Right ventricle myocardium inferior (tissue), 1 donor: ENCODE data around the gene NPAS1. TPM values are rescaled to one million over a fixed set of nuclear protein-coding genes. Genes with fewer than 3 reads are reported as not detected.
A peak's percentile ranks its signal among the peaks of the same experiment; 100 is the strongest.
"Not testable (repeated sequence)": the region's sequence is repeated elsewhere in the genome, so short reads cannot be mapped to it uniquely, and the experiment has no call there.

Experiments
- ATAC-seq: fragments of 200-7000 bp; cut with Tn5 transposase; one replicate; pipeline ENCODE4 v1.9.1; 2020; ENCODE audit warnings: mild to moderate bottlenecking, moderate library complexity
- DNase-seq: peaks from one replicate; pipeline ENCODE4 v3.0.0; 2021; ENCODE audit errors: missing footprints
- intact Hi-C: fragments of 100-400 bp; cut with DNase I; formaldehyde crosslinking; loops from one replicate; pipeline ENCODE4 v1.11.0; 2022
- total RNA-seq: library from RNA; stranded (reverse); fragmentation: NEBNext Ultra II Directional; extraction: Animal tissue kit (Norgen Biotek cat#: 25700); gene quantifications from one replicate; pipeline ENCODE4 v1.2.1, GENCODE V29; 2021
- donor health status: DM: no; HTN: yes; CAD: no; lungs with severe emphysema.

Gene NPAS1
- total RNA-seq, 1 donor from 2014 or later, result not detected

- no peak for DNase-seq
- no peak for ATAC-seq
- intact Hi-C loops, result no loop called here
Observed at GRCh38 chr19:47068246-47068645, 48.6 kb downstream of the NPAS1 start.

GRCh38 chr19:47068876-47069406 lies 49.3 kb downstream of the NPAS1 start:
- DNase-seq (no peak), ATAC-seq (no peak)
- intact Hi-C loops, result no loop called here

- intact Hi-C loops, result no loop called here
- DNase-seq (no peak), ATAC-seq (no peak)
Observed at GRCh38 chr19:47069795-47070194, 50.2 kb downstream of the NPAS1 start.

- no peak for ATAC-seq
- intact Hi-C loops, result no loop called here
- DNase-seq, result no peak
Observed at GRCh38 chr19:47070756-47071155, 51.1 kb downstream of the NPAS1 start.

- no peak for DNase-seq
- intact Hi-C loops, result no loop called here
- no peak for ATAC-seq
Observed at GRCh38 chr19:47071731-47072130, 52.1 kb downstream of the NPAS1 start.

GRCh38 chr19:47072323-47072722 lies 52.7 kb downstream of the NPAS1 start:
- ATAC-seq (no peak), DNase-seq (no peak)
- intact Hi-C loops, result no loop called here

GRCh38 chr19:47073574-47073973 lies 53.9 kb downstream of the NPAS1 start:
- intact Hi-C loops, result no loop called here
- DNase-seq, result no peak

GRCh38 chr19:47074621-47075020 lies 55.0 kb downstream of the NPAS1 start:
- ATAC-seq (no peak), DNase-seq (no peak)
- intact Hi-C loops, result loop anchor here (5.0 kb wide), 1 partner anchor 38 kb away; the partner anchor contains the start of gene ZC3H4

More at GRCh38 chr19:47073574-47073973, 53.9 kb downstream of the NPAS1 start:
- ATAC-seq, result no peak

- DNase-seq, result peak; percentile 85
- no peak for ATAC-seq
- intact Hi-C loops, result loop anchor here (5.0 kb wide), 1 partner anchor 37 kb away; the partner anchor contains the start of gene ZC3H4
Observed at GRCh38 chr19:47075179-47075810, 55.7 kb downstream of the NPAS1 start.

GRCh38 chr19:47075941-47076340 lies 56.3 kb downstream of the NPAS1 start:
- ATAC-seq, result peak; percentile 24
- intact Hi-C loops, result loop anchor here (5.0 kb wide), 1 partner anchor 36 kb away; the partner anchor contains the start of gene ZC3H4

GRCh38 chr19:47078351-47078750 lies 58.7 kb downstream of the NPAS1 start:
- intact Hi-C loops, result loop anchor here (5.0 kb wide), 1 partner anchor 34 kb away; the partner anchor contains the start of gene ZC3H4
- DNase-seq, ATAC-seq: not testable (repeated sequence)

More at GRCh38 chr19:47075941-47076340, 56.3 kb downstream of the NPAS1 start:
- DNase-seq, result no peak

- intact Hi-C loops, result no loop called here
Observed at GRCh38 chr19:47081095-47081494, 61.5 kb downstream of the NPAS1 start.

GRCh38 chr19:47082493-47082892 lies 62.9 kb downstream of the NPAS1 start:
- no peak for DNase-seq
- intact Hi-C loops, result no loop called here

More at GRCh38 chr19:47081095-47081494, 61.5 kb downstream of the NPAS1 start:
- ATAC-seq (no peak), DNase-seq (no peak)

GRCh38 chr19:47084879-47085439 lies 65.3 kb downstream of the NPAS1 start:
- ATAC-seq, result no peak
- no peak for DNase-seq
- intact Hi-C loops, result no loop called here

More at GRCh38 chr19:47082493-47082892, 62.9 kb downstream of the NPAS1 start:
- no peak for ATAC-seq

- no peak for ATAC-seq
- DNase-seq, result no peak
- intact Hi-C loops, result no loop called here
Observed at GRCh38 chr19:47086280-47086679, 66.6 kb downstream of the NPAS1 start.

GRCh38 chr19:47089767-47090350 lies 70.2 kb downstream of the NPAS1 start:
- intact Hi-C loops, result no loop called here
- DNase-seq (no peak), ATAC-seq (no peak)

GRCh38 chr19:47093254-47093653 lies 73.6 kb downstream of the NPAS1 start:
- no peak for ATAC-seq
- intact Hi-C loops, result no loop called here
- DNase-seq, result no peak

- DNase-seq (no peak), ATAC-seq (no peak)
- intact Hi-C loops, result no loop called here
Observed at GRCh38 chr19:47093841-47094240, 74.2 kb downstream of the NPAS1 start.

GRCh38 chr19:47094557-47095475 lies 75.2 kb downstream of the NPAS1 start:
- intact Hi-C loops, result no loop called here
- DNase-seq (no peak), ATAC-seq (no peak)
